SK-N-MC (cell line): ENCODE data around the gene ADAMTS6.

Source experiments
- EZH2 ChIP-seq: fragments of 200-600 bp; sonication (generic); IDR thresholded peaks from one replicate; pipeline ENCODE4 v1.6.1; 2017; ENCODE audit warnings: antibody characterized with exemption
- FOXP2 ChIP-seq: optimal IDR thresholded peaks from 2 replicates; pipeline ENCODE3; 2011; ENCODE audit warnings: mild to moderate bottlenecking, moderate library complexity; ENCODE audit not compliant: insufficient read depth; ENCODE audit errors: extremely low read length, control extremely low read depth
- POLR2AphosphoS5 ChIP-seq: IDR thresholded peaks from 2 replicates; pipeline ENCODE4 v1.6.1; 2012; ENCODE audit warnings: mild to moderate bottlenecking, low read depth, low read length, borderline replicate concordance

DNA sequence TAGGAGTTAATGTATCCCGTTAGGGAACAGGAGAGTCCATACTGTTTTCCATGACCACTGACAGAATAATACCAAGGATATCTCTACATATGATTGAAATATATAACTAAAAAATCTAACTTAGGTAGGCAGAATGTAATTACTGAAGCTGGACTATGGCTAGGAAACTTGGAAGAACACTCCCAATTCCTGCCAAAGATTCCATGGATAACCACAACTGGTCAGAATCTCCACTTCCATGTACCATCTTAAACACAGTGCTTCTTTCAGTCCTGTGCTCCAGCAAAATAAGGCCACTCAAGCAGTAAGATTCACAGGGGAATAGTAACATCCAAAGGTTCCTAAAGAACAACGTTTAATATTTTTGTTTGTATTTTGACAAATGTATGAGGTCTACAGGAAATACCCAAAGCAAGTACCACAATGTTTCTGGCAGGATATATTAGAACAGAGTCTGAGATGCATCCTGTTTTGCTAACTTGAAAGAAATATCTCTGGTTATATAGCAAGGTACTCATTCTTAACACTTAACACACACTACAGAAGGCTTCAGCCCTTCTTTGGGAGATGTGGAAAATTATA, 295.0 kb downstream of the ADAMTS6 start:
- TF ChIP-seq EZH2: no peak
- no peak for TF ChIP-seq POLR2AphosphoS5
- TF ChIP-seq FOXP2: no peak
